ENCODE measurements around the gene TNRC18. TPM values are rescaled to one million over a fixed set of nuclear protein-coding genes. Genes with fewer than 3 reads are reported as not detected.

The TNRC18 gene
- total RNA-seq, 1 donor from 2014 or later, result 99.1 TPM

DNA sequence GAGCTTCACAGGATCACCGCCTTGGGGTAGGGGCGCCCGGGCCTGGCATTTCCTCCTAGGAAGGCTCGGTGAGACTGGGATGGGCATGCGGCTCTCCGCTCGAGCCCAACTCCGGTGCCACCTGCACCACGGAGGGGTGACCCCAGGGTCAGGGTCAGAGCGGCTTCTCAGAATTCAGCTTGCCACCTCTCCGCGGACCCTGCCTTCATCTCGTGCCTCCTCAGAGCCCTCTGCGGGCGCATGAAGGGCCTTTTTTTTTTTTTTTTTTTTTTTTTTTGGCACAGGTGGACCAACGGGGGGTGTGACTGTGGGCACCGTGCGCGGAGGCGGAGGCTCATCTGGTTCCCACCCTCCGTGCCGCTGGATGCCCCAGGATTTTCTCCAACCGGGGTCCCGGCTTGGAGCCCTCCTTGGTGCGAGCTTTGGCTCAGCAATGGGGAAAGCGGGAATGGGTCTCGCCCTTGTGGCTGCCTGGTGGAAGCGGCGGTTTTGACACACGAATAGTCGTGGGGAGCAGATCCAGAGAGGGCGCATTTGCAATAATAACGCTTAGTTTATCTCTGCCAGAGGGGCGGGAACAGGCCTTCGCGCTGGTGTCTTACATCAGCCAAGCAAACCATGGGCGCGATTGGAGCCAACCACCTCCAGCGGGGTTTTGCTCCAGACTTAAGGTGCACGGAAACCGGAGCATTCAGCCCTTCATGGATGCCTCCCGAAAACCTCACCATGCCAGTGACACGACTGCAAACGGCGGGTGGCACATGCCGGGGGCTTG, 5.0 kb upstream of the TNRC18 start:
- DNase-seq (ENCODE audit: extremely low read depth, low read depth, low spot score), result no peak

DNA sequence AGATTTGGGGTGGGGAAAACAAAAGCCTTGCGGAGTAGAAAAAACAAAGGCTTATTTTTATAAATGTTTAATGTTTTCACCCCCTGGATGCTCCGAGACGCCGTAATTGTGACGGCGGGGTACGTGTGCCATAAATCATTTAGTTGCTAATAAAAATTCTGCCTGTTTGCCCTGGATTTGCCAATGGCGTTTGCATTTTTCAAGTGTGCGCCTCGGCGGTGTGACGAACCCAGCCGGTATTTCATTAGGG, 2.5 kb upstream of the TNRC18 start:
- DNase-seq (ENCODE audit: extremely low read depth, low read depth, low spot score), result no peak

DNA sequence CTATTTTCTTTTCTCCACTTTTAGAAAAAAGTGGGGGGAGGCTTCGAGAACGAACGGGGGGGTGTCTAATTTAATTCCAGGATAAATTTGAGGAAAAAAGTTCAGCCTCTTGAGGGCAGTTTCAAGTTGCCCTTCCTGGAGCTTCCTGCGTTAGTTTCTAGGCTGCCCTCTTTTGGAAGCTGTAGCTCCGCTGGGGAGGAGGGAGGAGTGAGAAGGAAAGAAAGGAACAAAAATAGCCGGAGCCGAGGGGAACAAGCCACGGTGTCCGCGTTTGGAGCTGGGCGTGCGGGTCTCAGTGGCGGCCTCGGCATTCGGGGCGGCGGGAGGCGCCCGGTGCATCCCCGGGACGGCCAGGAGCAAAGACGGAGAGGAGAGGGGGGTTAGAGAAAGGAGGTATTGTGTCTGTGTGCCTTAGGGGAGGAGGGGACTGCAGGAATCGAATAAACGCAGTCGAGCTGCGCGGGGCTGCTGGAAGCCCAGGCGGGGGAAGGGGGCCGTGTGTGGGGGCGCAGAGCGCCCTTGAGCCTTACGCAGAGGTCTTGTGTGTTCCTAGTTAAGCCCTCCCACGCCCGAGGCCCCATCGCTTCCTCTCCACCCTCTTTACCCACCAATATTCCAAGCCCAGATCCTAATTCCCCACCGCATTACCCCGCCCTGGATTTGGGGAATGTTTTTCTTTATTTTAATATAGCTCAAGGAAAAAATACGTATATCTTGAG, 2.0 kb upstream of the TNRC18 start:
- no peak for DNase-seq (ENCODE audit: extremely low read depth, low read depth, low spot score)

DNA sequence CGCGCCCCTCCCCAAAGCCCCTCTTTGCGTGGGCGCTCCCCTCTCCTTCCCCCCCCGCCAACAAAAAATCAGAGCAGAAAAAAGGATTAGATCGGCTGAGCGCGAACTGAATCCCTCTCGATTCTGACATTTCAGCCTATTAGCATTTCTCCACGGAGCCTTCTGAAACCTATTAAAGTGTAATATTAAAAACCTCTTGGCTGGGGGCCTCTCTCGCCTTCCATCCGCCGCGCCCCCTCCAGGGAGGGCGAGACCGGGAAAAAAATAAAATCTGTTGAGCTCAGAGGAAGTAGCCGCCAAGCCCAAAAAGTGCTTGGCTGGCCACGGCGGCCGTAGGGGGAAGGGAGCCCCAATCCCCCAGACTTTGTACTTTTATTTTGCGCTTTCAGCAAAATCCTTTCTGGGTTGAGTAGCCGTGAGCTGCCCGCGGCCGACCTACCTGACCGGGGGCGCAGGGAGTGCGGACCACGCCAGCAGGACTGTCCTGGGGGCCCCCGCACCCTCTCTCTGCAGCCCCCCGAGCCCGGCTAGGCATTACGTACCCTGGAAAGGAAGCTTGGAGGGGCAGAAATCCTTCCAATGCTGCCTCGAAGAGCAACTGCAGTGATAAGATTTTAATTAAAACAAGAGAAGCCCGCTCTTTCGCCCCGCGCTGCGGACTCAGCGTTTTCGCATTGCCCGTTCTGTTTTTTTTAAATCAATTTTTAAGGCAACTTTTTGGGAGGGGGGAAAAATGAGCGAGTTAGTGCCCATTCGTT, 1.3 kb upstream of the TNRC18 start:
- DNase-seq (ENCODE audit: extremely low read depth, low read depth, low spot score), result no peak

DNA sequence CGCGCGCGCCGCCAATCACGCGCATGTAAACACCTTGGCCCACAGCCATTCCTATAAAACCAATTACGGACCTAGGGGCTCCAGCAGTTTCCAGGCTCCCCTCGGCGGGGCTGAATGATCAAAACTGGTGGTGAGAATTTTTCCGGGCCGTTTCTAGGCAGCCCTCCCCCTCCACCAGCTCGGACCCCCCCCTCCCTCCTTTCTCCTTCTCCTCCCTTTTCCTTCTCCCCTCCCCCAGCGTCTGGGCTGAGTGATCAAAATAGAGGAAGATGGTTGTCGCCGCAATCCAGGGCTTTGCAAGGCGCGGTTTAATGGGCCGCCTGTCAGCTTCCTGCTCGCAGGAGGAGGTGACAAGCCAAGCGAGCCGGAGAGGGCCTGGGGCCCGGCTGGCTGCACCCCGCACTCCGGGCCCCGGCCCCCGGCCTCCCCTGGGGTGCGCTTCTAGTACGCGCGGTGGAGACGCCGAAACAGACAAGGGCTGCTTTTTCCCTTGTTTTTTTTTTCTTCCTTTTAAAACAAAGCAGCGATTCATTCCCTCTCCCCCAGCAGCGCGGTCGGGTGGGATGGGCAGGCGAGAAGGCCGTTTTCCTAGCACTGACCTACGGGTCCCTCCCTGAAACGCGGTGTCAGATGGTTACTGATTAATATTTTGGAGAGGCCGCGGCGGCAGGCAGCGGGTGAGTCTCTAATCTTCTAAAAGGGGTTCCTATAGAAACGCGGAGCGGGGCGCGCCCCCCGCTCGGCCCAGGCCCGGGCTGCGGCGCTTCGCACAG, 528 bp upstream of the TNRC18 start:
- DNase-seq (ENCODE audit: extremely low read depth, low read depth, low spot score), result peak; percentile 96

DNA sequence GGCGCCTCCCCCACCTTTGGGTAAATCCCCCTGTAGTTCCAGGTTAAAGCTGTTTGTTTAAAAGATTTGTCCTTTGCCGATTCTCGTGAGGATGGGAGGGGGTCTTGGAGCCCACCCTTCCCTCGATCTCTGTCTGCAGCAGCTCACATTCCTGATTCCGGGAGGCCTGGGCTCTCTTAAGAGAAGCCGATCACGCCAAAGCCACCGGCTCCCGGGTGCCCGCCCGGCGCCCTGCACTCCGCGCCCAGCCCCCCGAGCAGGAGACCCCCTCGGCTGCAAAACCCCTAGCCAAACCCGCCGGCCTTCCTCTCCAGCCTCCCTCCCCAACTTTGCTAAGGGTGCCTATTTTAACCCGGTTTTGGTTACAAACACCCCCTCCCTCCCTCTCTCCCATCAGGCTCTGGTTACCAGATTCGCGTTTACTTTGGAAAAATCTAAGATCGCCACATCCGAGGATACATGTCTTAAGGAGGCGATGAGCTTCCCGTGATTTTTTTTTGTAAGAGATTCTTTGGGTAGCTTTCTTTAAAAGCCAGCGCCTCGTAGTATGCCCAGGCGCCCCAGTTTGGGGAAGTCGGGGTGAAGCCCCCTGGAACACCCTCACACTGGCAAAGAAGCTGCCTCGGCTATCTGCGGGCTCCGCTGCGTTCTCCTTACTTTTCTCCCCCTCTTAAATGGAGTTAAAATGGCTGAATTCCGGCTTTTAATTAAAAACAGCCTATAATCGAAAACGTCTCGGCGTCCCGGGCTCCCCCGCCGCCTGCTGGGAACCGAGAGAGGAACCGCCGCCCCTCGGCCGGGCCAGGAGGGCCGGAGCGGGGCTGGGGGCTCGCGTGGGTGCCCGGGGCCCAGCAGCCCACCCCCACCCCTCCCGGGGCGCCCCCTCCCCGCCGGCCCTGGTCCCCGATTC, 983 bp downstream of the TNRC18 start:
- DNase-seq (ENCODE audit: extremely low read depth, low read depth, low spot score), result no peak

DNA sequence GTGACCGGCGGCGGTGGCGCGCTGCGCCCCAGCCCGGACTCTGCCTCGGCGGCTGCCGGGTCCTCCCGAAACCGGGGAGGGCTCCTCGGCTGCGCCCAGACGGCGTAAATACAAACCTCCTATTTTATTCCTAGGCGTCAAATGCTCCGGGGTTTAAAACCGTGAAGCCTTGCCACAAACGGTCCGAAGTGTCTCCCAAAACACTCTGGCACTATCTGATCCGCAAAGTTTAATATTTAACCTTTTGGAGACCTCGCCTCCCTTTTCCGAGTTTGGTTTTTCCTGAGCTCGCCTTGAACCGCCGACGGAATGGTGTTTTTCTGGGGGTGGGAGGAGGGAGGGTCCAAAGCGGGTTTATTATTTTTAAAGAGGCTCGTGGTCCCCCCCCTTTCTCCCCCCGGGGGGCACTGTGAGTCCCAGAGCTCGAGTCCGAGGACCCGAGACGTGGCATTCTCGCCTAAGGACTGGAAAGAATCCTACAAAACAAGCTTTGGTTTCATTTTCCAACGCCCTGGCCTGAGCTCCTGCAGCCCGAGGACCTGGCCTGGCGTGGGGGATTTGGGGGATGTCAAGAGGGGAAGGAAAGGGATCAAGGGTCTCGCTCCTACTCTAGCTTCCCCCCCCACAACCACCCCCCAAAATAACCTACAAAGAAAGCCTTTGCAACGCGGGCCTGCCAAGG, 1.8 kb downstream of the TNRC18 start:
- no peak for DNase-seq (ENCODE audit: extremely low read depth, low read depth, low spot score)

DNA sequence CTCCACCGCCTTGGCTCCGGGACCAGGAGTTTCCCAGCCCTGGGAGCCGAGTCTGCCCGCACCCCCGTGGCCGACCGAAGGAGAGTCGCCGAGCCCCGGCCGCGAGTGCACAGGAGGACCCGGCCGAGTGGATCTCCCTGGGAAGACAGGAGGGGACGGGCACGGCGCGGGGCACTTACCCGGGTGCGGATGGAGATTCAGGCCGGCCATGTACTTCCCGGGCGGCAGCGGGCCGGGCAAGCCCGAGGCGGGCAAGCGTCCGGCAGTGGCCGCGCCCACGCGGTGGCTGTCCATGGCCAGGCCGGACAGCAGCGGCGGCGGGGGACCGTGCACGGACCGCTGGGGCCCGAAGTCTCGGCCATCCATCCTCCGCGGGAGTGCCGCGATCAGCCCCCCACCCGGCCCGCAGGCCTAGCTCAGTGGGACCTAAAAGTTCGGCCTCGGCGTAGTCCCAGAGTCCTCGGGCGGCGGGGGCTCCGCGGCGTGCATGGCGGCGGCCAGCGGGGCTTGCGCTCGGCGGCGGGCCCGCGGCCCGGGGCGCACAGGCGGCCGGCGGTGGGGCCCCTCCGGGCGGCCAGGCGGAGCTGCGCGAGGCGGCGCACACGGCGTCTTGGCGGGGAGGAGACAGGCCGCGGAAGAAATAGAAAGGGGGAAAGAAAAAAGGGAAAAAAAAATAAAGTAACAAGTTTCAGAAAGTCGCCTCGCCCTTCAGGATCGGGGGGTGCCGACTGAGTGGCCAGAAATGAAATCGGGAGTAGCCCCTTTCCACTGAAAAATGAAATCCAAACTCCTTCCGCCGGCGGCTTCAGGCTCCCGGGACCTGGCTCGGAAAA, 2.5 kb downstream of the TNRC18 start:
- no peak for DNase-seq (ENCODE audit: extremely low read depth, low read depth, low spot score)

DNA sequence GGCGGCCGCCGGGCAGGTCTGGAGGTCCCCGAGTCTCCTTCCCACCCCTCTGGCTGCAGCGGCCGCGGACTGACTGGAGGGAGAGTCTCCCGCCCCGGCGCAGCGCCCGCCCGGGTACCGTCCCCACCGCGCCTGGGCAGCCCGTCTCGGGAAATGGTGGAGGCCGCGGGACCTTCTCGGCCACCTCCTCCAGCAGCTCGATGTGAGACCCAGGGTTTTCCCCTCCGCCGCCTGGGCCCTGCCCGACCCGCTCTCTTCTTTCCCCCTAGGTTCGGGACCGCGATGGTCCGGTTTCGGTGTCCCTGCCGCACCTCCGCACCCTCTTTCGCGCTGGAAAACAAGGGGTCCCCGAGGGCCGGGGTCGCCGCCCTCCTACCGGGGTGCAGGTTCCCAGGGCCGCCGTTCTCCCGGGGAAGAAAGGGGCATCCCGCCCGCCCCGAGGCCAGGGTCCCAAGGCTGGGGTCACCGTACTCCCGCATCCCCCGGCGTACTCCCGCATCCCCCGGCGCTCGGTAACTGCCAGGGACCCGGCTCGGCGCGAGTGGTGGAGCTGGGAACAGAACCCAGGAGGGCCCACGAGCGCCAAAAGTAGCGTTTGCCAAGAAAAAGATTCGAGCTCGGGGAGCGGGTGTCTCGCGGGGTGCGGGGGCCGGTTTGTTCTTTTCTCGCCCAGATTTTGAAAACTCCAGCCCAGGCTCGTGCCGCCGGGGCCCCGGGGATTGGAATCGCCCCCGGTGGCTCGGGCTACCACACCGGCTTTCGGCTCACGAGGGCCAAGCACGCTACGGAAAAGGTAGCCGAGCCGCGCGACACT, 3.4 kb downstream of the TNRC18 start:
- DNase-seq (ENCODE audit: extremely low read depth, low read depth, low spot score), result no peak

DNA sequence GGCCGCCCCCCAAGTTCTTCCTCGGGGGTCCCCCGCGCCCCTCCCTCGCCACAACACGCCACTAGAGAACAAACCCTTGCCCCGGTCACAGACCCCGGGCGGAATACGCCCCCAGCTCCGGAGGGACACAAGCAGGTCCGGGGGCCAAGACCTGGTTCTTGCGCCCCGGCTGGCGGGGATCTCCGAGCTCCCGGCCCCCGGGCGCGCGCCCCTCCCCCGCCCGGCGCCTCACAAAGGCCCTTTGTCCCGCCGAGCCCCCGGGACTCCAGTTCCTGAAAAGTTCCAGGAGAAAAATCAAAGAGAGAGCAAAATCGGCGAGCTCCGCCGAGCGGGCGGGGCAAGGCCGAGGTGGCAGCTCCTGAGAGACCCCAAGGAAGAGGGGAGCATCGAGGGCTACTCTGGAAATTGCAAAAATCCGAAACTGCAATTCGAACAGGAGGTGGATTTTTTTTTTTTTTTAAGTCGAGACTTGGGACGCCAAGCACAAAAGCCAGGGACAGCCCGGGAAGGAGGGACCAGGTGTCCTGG, 4.0 kb downstream of the TNRC18 start:
- no peak for DNase-seq (ENCODE audit: extremely low read depth, low read depth, low spot score)

DNA sequence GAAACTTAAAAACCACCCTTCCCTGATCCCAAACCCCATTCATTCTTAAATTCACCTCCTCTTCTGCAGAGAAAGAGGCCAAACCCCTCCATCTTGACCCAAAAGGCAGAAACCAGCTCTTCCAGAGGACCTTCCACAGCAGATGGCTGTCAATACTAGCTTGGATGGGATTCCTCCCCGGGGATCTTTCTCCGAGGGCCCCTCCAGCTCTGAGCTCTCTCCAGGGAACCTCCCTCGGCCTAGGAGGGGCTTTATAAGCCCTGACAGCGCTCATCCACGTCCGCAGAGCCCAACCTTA, 5.4 kb downstream of the TNRC18 start:
- DNase-seq (ENCODE audit: extremely low read depth, low read depth, low spot score), result no peak

DNA sequence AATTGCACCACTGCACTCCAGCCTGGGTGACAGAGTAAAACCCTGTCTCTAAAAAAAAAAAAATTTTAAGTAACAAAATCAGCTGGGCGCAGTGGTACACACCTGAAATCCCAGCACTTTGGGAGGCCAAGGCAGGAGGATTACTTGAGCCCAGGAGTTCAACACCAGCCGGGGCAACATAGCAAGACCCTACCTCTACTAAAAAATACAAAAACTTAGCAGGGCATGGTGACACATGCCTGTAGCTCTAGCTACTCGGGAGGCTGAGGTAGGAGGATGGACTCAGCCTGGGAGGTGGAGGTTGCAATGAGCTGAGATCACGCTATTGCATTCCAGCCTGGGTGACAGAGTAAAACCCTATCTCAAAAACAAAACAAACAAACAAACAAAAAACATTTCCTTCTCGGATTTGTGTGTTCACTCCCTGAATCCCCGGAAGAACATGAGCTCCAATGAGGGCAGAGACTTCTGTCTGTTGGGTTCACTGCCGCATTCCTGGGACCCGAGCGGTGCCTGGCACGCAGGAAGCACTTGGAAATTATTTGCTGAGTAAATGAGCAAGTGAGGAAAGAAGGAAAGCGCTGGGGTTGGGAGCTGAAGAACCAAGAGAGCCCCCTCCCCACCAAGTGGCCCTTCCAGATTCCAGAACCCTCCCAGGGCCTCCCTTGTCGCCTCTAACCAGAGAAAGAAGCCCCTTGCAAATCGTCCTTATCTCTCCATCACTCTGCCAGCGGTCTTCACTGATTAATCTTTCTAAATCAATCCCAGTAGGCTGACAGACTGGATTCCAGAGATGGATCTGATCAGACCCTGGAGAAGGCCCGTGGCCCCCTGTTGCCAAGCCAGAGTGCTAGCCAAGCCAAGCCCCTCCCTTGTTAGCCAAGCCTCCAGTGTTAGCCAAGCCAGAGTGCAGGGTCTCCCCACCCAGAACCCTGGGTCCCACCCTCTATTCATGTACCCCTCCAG, 6.2 kb downstream of the TNRC18 start:
- no peak for DNase-seq (ENCODE audit: extremely low read depth, low read depth, low spot score)

DNA sequence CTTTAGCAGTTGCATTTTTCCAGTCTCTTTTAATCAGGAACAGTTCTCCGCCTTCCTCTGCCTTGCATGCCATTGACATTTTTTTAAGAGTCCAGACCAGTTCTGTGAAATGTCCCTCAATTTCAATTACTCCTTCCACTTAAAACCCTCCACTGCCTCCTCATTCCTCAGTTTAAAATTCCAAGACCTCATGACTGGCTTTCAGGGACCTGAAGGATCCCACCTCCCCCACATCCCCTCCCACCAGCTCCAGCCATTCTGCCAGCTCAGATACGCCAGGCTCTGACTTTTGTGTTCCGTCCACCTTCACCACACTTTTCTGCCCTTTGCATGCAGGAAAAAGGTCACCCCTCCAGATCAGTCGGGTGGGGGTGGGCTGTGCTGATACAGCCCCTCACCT, 8.7 kb downstream of the TNRC18 start:
- no peak for DNase-seq (ENCODE audit: extremely low read depth, low read depth, low spot score)

DNA sequence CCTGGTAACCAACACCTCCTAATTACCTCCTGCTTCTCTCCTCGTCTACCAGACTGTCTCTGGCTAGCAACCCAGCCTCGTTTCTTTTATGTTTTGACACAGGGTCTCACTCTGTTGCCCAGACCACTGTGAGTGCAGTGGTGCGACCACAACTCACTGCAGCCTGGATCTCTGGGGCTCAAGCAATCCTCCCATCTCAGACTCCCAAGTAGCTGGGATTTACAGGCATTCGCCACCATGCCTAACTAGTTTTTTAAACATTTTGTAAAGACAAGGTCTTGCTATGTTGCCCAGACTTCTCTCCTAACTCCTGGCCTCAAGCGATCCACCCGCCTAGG, 10.2 kb downstream of the TNRC18 start:
- DNase-seq (ENCODE audit: extremely low read depth, low read depth, low spot score), result no peak

DNA sequence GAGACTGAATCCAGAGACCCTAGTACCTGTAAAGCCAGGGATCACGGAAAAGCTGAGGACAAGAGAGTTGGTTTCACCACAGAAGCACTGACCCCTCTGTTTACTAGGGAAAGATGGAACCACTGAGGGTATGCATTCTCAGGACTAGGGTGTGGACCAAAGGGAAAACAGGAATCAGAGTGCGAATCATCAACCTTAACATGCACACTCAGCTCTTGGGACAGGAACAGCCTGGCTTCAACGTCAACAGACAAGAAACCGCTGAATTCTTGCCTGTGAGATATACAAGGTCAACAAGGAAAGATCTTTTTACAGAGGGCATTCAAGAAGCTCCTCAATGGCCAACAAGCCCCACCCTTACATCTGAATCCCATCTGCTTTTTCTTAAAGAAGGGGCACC, 14.9 kb downstream of the TNRC18 start:
- DNase-seq (ENCODE audit: extremely low read depth, low read depth, low spot score), result no peak

DNA sequence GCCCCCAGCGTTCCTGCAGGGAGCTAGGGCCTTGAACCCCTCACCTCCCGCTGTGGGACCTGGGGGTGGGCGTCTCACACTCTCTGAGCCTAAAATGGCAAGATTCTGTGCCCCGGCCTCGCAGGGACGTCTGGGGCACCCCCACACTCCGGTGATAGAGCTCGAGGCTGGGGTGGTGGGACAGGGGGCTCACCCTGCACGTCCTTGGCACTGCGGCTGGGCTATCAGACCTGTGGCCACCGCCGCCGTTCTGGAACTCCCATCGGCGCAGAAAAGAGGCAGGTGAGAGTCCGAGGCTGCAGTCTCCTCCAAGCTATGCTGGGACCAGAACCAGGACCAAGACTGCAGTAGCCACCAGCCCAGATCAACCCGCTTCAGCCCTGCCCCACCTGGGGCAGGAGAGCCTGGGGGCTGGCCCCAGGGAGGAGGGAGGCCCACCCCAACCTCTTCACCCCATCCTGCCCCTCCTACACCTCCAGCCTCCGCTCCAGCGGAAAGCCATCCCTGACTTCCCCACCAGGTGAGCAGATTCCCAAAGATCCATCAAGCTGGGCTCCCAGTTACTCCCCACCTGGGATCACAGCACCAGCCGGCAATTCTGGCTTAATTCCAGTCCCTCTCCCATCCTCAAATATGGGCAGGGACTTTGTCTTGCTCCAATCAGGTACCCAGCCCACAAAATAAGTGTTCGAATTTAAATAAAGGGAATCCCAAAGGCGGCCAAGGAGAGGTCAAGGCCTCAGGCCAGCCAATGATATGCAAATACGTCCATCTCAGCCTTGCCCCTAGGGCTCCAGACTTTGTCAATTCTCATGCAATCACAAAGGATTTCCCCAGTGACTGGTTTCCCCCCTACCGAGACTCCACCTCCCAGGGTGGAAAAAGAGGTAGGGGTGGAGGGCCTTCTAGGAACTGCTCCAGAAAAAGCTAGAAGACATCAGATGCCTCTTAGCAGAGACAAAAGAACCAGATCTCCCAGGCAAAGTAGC, 16.4 kb downstream of the TNRC18 start:
- DNase-seq (ENCODE audit: extremely low read depth, low read depth, low spot score), result no peak

Data from glomerular endothelial cell (primary cell).